A549 (cell line): ENCODE results near the gene GOLT1B. TPM values are rescaled to one million over a fixed set of nuclear protein-coding genes. Genes with fewer than 3 reads are reported as not detected.
A peak's percentile ranks its signal among the peaks of the same experiment; 100 is the strongest.

Experiments used
- ATAC-seq, 2 experiments: fragments of 200-7000 bp in 1 of 2; fragments of >200 bp in 1 of 2; cut with Nextera tagmentation in 1 of 2; cut with Tn5 transposase in 1 of 2; 3 replicates each; pipeline versions ENCODE4 v1.8.0 to v1.9.1; 2018 to 2020; ENCODE audit warnings: mild to moderate bottlenecking in 1 of 2, moderate library complexity in 1 of 2
- CTCF ChIA-PET: fragments of 300-600 bp; sonication (Branson Sonifier 250); formaldehyde crosslinking; extraction: SDS; loops from one replicate; lab custom pipeline; 2021; ENCODE audit warnings: antibody characterized with exemption, inconsistent platforms; lab: Yijun Ruan, JAX
- POLR2A ChIA-PET: fragments of 350-600 bp; formaldehyde crosslinking; extraction: SDS; loops from one replicate; lab custom pipeline; 2021; ENCODE audit warnings: antibody characterized with exemption, inconsistent platforms; lab: Yijun Ruan, JAX
- DNase-seq, 2 experiments: peaks; one replicate each; pipeline versions ENCODE4 v3.0.0 to v3.0.0-alpha.2; 2011 to 2016; ENCODE audit warnings: low read depth in 1 of 2, low spot score in 1 of 2
- FAIRE-seq: peaks from 2 replicates; lab custom pipeline; 2011; peaks lifted over from hg19 to GRCh38; lab: Jason Lieb, UNC
- H3K27ac ChIP-seq, 2 experiments: fragments of >200 bp; sonication (Bioruptor Twin); formaldehyde crosslinking; 3 replicates each; pipeline ENCODE4 v1.5.1; 2016 to 2017
- H3K4me1 ChIP-seq: fragments of >200 bp; sonication (Bioruptor Twin); formaldehyde crosslinking; 3 replicates; pipeline ENCODE4 v1.6.1; 2016
- H3K4me2 ChIP-seq: fragments of >200 bp; sonication (Bioruptor Twin); formaldehyde crosslinking; 3 replicates; pipeline ENCODE4 v1.6.1; 2016
- H3K4me3 ChIP-seq: fragments of >200 bp; sonication (Bioruptor Twin); formaldehyde crosslinking; 3 replicates; pipeline ENCODE4 v1.5.1; 2016
- H3K9me3 ChIP-seq: fragments of >200 bp; sonication (Bioruptor Twin); formaldehyde crosslinking; 3 replicates; pipeline ENCODE4 v1.6.1; 2016
- CHD2 ChIP-seq: fragments of 150-350 bp; IDR thresholded peaks from 2 replicates; pipeline ENCODE4 v1.6.1; 2014; ENCODE audit warnings: low read length; ENCODE audit not compliant: partially characterized antibody
- CHD4 ChIP-seq: fragments of 200-600 bp; sonication (generic); IDR thresholded peaks from 2 replicates; pipeline ENCODE4 v1.6.1; 2016; ENCODE audit warnings: antibody characterized with exemption, mild to moderate bottlenecking, borderline replicate concordance
- EHF ChIP-seq: fragments of 250-450 bp; sonication (Bioruptor Pico); IDR thresholded peaks from 2 replicates; pipeline ENCODE4 v1.5.0; 2020; ENCODE audit warnings: mild to moderate bottlenecking
- EHMT2 ChIP-seq: fragments of 200-600 bp; sonication (generic); IDR thresholded peaks from 2 replicates; pipeline ENCODE4 v1.6.1; 2016; ENCODE audit warnings: antibody characterized with exemption, low read depth, mild to moderate bottlenecking, moderate library complexity
- GATA3 ChIP-seq: IDR thresholded peaks from 2 replicates; pipeline ENCODE4 v1.6.1; 2012; ENCODE audit warnings: borderline replicate concordance
- HDAC2 ChIP-seq: fragments of 200-600 bp; sonication (generic); IDR thresholded peaks from 2 replicates; pipeline ENCODE4 v1.6.1; 2016
- HOXB5 ChIP-seq: fragments of 250-450 bp; sonication (Bioruptor Pico); IDR thresholded peaks from 2 replicates; pipeline ENCODE4 v1.5.0; 2020; ENCODE audit warnings: mild to moderate bottlenecking, moderate library complexity
- JUN ChIP-seq, 2 experiments: fragments of >200 bp; sonication (Bioruptor Twin); formaldehyde crosslinking; IDR thresholded peaks; 2 replicates in 1 of 2; 3 replicates in 1 of 2; pipeline ENCODE4 v1.6.1; 2016 to 2017
- JUNB ChIP-seq: fragments of >200 bp; sonication (Bioruptor Twin); formaldehyde crosslinking; IDR thresholded peaks from 2 replicates; pipeline ENCODE4 v1.6.1; 2016
- KDM1A ChIP-seq: fragments of 200-600 bp; sonication (generic); IDR thresholded peaks from 2 replicates; pipeline ENCODE4 v1.6.1; 2016; ENCODE audit warnings: low read depth, mild to moderate bottlenecking
- MAFK ChIP-seq: fragments of 450-650 bp; IDR thresholded peaks from 2 replicates; pipeline ENCODE4 v1.6.1; 2014; ENCODE audit not compliant: partially characterized antibody
- MYC ChIP-seq: IDR thresholded peaks from 2 replicates; pipeline ENCODE4 v1.6.1; 2012; ENCODE audit warnings: mild to moderate bottlenecking, inconsistent platforms, low read length, improper control_type of control experiment, borderline replicate concordance
- NPAS2 ChIP-seq: fragments of 250-450 bp; sonication (Bioruptor Pico); IDR thresholded peaks from 2 replicates; pipeline ENCODE4 v1.8.0; 2022; ENCODE audit warnings: mild to moderate bottlenecking, moderate library complexity, borderline replicate concordance
- POLR2A ChIP-seq: IDR thresholded peaks from 2 replicates; pipeline ENCODE4 v1.6.1; 2012; ENCODE audit warnings: mild to moderate bottlenecking, low read length
- RNF2 ChIP-seq: fragments of 200-600 bp; sonication (generic); IDR thresholded peaks from 2 replicates; pipeline ENCODE4 v1.6.1; 2016; ENCODE audit warnings: low read depth, mild to moderate bottlenecking, antibody characterized with exemption, moderate library complexity, borderline replicate concordance
- SREBF2 ChIP-seq: fragments of 450-650 bp; IDR thresholded peaks from 2 replicates; pipeline ENCODE4 v1.6.1; 2014; ENCODE audit warnings: mild to moderate bottlenecking, moderate library complexity
- TFCP2L1 ChIP-seq: fragments of 250-450 bp; sonication (Bioruptor Pico); IDR thresholded peaks from 2 replicates; pipeline ENCODE4 v1.5.0; 2021; ENCODE audit warnings: mild to moderate bottlenecking
- ZNF302 ChIP-seq: fragments of 250-450 bp; sonication (Bioruptor Pico); IDR thresholded peaks from 2 replicates; pipeline ENCODE4 v1.9.0; 2021; ENCODE audit warnings: inconsistent platforms, mild to moderate bottlenecking, moderate library complexity
- WGBS: methylation state at CpG from one replicate; pipeline ENCODE4 v1.1.6; 2017; ENCODE audit errors: missing lambda C conversion rate; 5-methylcytosine and 5-hydroxymethylcytosine counted together
- polyA plus RNA-seq, 4 experiments: library from polyadenylated mRNA; depleted of rRNA in 3 of 4; stranded (reverse); fragments of >200 nt; fragmentation: RNase III in 1 of 4; extraction: RNeasy Plus Mini Kit Qiagen cat#74134 plus additional on column Dnase treatment in 1 of 4; gene quantifications; 2 replicates in 3 of 4; 3 replicates in 1 of 4; pipeline ENCODE4 v1.2.3, GENCODE V29; 2011 to 2017
- TF ChIP-seq, protein P1 (sequence below): fragments of 200-600 bp; sonication (generic); IDR thresholded peaks from 2 replicates; pipeline ENCODE4 v1.6.1; 2016; ENCODE audit warnings: antibody characterized with exemption, mild to moderate bottlenecking, moderate library complexity
- TF ChIP-seq, protein P2 (sequence below): fragments of 450-650 bp; IDR thresholded peaks from 2 replicates; pipeline ENCODE4 v1.6.1; 2014; ENCODE audit warnings: antibody characterized with exemption
- TF ChIP-seq, protein P3 (sequence below): fragments of >200 bp; sonication (Bioruptor Twin); formaldehyde crosslinking; IDR thresholded peaks from 2 replicates; pipeline ENCODE4 v1.6.1; 2016
- TF ChIP-seq, protein P4 (sequence below): fragments of >200 bp; sonication (Bioruptor Twin); formaldehyde crosslinking; IDR thresholded peaks from 3 replicates; pipeline ENCODE4 v1.6.1; 2016
- TF ChIP-seq, protein P5 (sequence below): IDR thresholded peaks from 2 replicates; pipeline ENCODE4 v1.6.1; 2012
- TF ChIP-seq, protein P6 (sequence below): fragments of 150-350 bp; IDR thresholded peaks from 2 replicates; pipeline ENCODE4 v1.6.1; 2014; ENCODE audit warnings: low read depth, mild to moderate bottlenecking, low read length
- TF ChIP-seq, protein P7 (sequence below): fragments of 250-450 bp; sonication (Bioruptor Pico); IDR thresholded peaks from 2 replicates; pipeline ENCODE4 v1.5.0; 2020; ENCODE audit warnings: low read depth, mild to moderate bottlenecking, moderate library complexity

GOLT1B gene
- polyA plus RNA-seq, 2 of the 4 experiments (the other 2 are of a cell fraction), result 73.4 to 80.4 TPM

DNA sequence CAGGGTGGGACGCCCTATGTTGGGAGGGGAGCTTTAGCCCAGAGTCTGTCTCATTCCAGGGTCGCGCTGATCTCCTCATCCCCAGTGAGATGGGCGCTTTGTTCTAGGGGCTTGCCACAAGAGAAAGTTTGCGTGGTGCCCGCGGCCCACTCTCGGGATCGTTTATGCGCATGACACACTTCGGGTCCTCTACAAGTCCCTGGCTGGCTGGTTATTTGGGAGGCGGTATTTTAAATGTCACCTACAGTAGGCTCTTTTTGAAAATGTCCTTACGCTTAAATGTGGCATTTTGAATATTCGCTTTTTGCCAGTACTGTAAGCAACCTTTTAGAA is 541 bp downstream of the GOLT1B start (continued):
- TF ChIP-seq, protein P1, sequence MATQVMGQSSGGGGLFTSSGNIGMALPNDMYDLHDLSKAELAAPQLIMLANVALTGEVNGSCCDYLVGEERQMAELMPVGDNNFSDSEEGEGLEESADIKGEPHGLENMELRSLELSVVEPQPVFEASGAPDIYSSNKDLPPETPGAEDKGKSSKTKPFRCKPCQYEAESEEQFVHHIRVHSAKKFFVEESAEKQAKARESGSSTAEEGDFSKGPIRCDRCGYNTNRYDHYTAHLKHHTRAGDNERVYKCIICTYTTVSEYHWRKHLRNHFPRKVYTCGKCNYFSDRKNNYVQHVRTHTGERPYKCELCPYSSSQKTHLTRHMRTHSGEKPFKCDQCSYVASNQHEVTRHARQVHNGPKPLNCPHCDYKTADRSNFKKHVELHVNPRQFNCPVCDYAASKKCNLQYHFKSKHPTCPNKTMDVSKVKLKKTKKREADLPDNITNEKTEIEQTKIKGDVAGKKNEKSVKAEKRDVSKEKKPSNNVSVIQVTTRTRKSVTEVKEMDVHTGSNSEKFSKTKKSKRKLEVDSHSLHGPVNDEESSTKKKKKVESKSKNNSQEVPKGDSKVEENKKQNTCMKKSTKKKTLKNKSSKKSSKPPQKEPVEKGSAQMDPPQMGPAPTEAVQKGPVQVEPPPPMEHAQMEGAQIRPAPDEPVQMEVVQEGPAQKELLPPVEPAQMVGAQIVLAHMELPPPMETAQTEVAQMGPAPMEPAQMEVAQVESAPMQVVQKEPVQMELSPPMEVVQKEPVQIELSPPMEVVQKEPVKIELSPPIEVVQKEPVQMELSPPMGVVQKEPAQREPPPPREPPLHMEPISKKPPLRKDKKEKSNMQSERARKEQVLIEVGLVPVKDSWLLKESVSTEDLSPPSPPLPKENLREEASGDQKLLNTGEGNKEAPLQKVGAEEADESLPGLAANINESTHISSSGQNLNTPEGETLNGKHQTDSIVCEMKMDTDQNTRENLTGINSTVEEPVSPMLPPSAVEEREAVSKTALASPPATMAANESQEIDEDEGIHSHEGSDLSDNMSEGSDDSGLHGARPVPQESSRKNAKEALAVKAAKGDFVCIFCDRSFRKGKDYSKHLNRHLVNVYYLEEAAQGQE, result no peak; the same call in 1 of the 2 replicates
- no peak for TF ChIP-seq HOXB5 (CRISPR knock-in tag)
- TF ChIP-seq, protein P2, sequence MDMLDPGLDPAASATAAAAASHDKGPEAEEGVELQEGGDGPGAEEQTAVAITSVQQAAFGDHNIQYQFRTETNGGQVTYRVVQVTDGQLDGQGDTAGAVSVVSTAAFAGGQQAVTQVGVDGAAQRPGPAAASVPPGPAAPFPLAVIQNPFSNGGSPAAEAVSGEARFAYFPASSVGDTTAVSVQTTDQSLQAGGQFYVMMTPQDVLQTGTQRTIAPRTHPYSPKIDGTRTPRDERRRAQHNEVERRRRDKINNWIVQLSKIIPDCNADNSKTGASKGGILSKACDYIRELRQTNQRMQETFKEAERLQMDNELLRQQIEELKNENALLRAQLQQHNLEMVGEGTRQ, result no peak
- no peak for TF ChIP-seq NPAS2 (CRISPR knock-in tag)
- TF ChIP-seq GATA3, result no peak
- no peak for TF ChIP-seq HDAC2
- TF ChIP-seq, protein P3, sequence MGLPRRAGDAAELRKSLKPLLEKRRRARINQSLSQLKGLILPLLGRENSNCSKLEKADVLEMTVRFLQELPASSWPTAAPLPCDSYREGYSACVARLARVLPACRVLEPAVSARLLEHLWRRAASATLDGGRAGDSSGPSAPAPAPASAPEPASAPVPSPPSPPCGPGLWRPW, result no peak

DNA sequence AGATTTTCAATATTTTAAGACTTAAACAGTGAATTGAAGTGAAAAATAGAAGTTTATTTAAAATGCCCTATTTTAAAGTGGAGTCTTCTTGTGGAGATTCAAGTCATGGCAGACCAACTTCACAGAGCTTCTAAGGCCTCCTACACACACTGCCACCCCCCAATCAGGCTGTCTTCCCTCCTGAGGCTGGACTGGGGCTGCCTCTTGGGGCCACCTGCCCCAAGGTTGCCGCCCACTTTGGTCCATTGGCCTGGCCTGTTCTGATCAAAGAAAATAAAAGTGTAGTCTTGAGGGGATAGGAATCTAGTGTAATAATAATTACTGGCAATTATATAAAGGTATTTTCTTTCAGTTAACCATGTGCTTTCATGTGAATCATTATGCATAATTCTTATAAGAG is 1.3 kb downstream of the GOLT1B start:
- FAIRE-seq (no peak), ATAC-seq (no peak), DNase-seq (no peak)
- ChIA-PET CTCF (interaction anchor here (1.1 kb wide), 1 partner anchor 211 kb away, joined by 3 read pairs; no protein-coding TSS in a partner anchor), POLR2A (no interaction called here)
- 95% methylated on average over 1 of the region's 1 CpG for WGBS
- no peak for TF ChIP-seq SREBF2
- TF ChIP-seq, protein P4, sequence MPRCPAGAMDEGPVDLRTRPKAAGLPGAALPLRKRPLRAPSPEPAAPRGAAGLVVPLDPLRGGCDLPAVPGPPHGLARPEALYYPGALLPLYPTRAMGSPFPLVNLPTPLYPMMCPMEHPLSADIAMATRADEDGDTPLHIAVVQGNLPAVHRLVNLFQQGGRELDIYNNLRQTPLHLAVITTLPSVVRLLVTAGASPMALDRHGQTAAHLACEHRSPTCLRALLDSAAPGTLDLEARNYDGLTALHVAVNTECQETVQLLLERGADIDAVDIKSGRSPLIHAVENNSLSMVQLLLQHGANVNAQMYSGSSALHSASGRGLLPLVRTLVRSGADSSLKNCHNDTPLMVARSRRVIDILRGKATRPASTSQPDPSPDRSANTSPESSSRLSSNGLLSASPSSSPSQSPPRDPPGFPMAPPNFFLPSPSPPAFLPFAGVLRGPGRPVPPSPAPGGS, result no peak
- TF ChIP-seq, protein P5, sequence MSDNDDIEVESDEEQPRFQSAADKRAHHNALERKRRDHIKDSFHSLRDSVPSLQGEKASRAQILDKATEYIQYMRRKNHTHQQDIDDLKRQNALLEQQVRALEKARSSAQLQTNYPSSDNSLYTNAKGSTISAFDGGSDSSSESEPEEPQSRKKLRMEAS, result no peak
- TF ChIP-seq, protein P6, sequence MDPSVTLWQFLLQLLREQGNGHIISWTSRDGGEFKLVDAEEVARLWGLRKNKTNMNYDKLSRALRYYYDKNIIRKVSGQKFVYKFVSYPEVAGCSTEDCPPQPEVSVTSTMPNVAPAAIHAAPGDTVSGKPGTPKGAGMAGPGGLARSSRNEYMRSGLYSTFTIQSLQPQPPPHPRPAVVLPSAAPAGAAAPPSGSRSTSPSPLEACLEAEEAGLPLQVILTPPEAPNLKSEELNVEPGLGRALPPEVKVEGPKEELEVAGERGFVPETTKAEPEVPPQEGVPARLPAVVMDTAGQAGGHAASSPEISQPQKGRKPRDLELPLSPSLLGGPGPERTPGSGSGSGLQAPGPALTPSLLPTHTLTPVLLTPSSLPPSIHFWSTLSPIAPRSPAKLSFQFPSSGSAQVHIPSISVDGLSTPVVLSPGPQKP, result no peak
- TF ChIP-seq JUN (IDR thresholded peaks at IDR 0.05), result no peak
- TF ChIP-seq, protein P3, result no peak
- TF ChIP-seq TFCP2L1, result no peak
- TF ChIP-seq EHF (CRISPR knock-in tag), result no peak
- no peak for TF ChIP-seq KDM1A
- no peak for TF ChIP-seq RNF2
- no peak for TF ChIP-seq EHMT2
- H3K27ac ChIP-seq, result peak overlapping the region in 1 of 2 experiments; percentile 94; a peak in 2 of 6 replicates
- peaks cover 31% of the 10 kb centered on the region for H3K4me1 ChIP-seq
- no peaks in the 10 kb centered on the region for H3K9me3 ChIP-seq
- H3K4me3 ChIP-seq, result peak overlapping the region; percentile 96
- peak overlapping the region; percentile 82 for H3K4me2 ChIP-seq

DNA sequence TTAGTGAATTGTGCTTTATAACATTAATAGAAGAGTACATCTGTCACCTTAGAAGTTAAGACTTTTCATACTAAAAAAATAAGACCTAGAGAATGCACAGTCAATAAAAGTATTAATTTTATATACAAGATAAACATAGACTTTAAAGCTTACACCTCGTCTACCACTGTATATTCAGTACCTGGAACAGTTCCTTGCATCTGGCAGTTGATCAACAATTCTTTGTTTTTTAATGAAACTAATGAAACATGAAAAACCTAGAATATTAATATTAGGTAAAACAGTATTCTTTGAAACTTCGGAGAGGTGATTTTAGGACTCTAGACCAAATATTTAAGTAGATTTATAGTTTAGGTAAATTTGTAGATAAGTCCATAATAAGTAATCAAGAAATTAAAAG is 4.3 kb downstream of the GOLT1B start:
- Histone ChIP-seq H3K27ac (no peak overlapping the region), H3K4me1 (peaks cover 17% of the 10 kb centered on the region), H3K4me2 (no peak overlapping the region), H3K4me3 (no peak overlapping the region), H3K9me3 (no peaks in the 10 kb centered on the region)
- POLR2A ChIA-PET, result no interaction called here
- FAIRE-seq (no peak), ATAC-seq (no peak), DNase-seq (no peak)
- 60% methylated on average over 2 of the region's 2 CpGs for WGBS
- TF ChIP-seq MAFK (no peak), POLR2A (no peak), CHD2 (no peak), CHD4 (no peak), MYC (no peak), KDM1A (no peak), JUNB (no peak), ZNF302 (no peak)
- TF ChIP-seq, protein P5, result no peak
- TF ChIP-seq, protein P7, sequence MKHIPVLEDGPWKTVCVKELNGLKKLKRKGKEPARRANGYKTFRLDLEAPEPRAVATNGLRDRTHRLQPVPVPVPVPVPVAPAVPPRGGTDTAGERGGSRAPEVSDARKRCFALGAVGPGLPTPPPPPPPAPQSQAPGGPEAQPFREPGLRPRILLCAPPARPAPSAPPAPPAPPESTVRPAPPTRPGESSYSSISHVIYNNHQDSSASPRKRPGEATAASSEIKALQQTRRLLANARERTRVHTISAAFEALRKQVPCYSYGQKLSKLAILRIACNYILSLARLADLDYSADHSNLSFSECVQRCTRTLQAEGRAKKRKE (CRISPR knock-in tag), result no peak
- TF ChIP-seq, protein P2, result no peak
- CTCF ChIA-PET, result interaction anchor here (1.0 kb wide), 1 partner anchor 26 kb away, joined by 3 read pairs; no protein-coding TSS in a partner anchor
